ENCODE measurements around the gene WNK2.

GRCh38 chr9:93294011-93294410, 110.1 kb downstream of the WNK2 start:
- no peak for TF ChIP-seq EZH2 (IDR thresholded peaks at IDR 0.05)
- no peak for TF ChIP-seq CTCF (IDR thresholded peaks at IDR 0.05)
- no peak for TF ChIP-seq EZH2phosphoT487 (IDR thresholded peaks at IDR 0.05)

Measured in neural progenitor cell (in vitro differentiated cells).